ENCODE data around the gene CEP170B.
"Not testable (repeated sequence)": the region's sequence is repeated elsewhere in the genome, so short reads cannot be mapped to it uniquely, and the experiment has no call there.

The CEP170B gene

DNA sequence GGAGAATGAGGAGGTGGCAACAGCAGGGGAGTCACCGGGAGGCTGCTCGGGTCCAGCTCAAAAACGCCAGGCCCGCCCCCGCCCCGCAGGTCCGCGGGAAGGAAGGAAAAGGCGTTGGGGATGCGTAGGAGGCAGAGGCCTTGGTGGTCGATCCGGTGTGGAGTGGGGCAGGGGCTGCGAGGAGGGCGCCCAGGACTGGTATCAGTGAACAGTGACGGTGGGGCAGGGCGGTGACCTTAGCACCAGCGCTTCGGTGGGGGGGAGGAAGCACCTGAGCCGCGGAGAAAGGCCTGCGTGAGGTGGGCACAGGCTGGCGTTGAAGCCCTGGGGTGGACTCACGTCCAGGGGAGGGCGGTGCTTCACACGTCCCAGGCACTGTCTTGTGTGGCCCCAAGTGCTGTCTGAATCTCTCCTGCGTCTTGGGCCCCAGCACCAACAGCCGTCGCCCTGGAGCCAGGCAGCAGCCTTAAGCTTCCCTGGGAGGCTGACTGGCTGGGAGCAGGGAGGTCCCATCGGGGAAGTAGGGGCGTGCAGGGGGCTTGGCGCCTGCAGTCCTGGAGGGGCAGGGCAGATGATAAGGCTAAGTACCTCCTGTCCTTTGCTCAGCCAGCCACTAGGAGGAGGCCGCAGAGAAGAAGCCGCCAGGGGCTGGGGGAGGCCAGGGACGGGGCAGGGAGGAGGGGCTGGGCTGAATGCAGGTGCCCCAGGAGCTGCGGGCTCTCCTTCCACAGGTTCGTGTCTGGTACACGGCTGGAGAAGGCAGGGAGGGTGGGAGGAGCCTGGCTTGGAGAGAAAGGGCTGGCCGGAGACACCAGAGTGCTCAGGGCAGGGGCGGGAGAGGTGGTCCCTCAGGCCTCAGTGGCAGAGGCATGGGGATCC lies 37.7 kb upstream of the CEP170B start:
- Histone ChIP-seq H3K9ac (ENCODE audit: insufficient read length, low read depth) (peak overlapping the region; percentile 66), H3K4me3 (ENCODE audit: insufficient read length, low read depth) (peak overlapping the region; percentile 54)
- DNase-seq (ENCODE audit: low read depth, low spot score), result peak; percentile 68

DNA sequence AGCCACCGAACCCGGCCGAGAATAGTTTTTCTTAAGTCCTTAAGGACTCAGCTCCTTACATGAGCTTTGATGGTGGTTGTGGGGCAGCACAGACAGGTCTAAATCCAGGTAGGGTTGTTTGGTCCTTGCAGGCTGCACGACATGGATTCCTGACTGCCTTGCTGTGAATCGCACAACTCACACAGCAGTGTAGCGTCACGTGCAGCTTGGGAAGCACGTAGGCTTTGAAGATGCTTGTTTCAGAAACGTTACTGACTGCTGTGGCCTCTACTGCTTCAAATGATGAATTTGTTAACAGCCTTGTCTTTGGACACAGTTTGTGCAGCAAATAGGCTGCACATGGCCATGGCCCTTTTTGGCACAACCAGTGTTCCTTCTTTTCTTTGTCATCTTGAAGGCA lies 34.3 kb upstream of the CEP170B start:
- H3K4me1 ChIP-seq (ENCODE audit: insufficient read depth, insufficient read length), result peaks cover 2% of the 10 kb centered on the region
- no peaks in the 10 kb centered on the region for H3K36me3 ChIP-seq (ENCODE audit: insufficient read depth, insufficient read length, low read length)
- H3K9ac ChIP-seq (ENCODE audit: insufficient read length, low read depth), result no peak overlapping the region
- H3K27me3 ChIP-seq (ENCODE audit: insufficient read depth, insufficient read length), result no peaks in the 10 kb centered on the region
- no peak for DNase-seq (ENCODE audit: low read depth, low spot score)
- TF ChIP-seq YY1 (IDR thresholded peaks at IDR 0.05; ENCODE audit: insufficient read depth, insufficient read length) (no peak), ZNF274 (IDR thresholded peaks at IDR 0.05; ENCODE audit: low read depth, low read length) (no peak)
- no peak overlapping the region for H3K4me3 ChIP-seq (ENCODE audit: insufficient read length, low read depth)
- H3K9me3 ChIP-seq (ENCODE audit: insufficient read depth, low read length), result no peaks in the 10 kb centered on the region

More for the DNA sequence above, 37.7 kb upstream of the CEP170B start:
- H3K36me3 ChIP-seq (ENCODE audit: insufficient read depth, insufficient read length, low read length), result no peaks in the 10 kb centered on the region
- peaks cover 5% of the 10 kb centered on the region for H3K4me1 ChIP-seq (ENCODE audit: insufficient read depth, insufficient read length)
- TF ChIP-seq YY1 (IDR thresholded peaks at IDR 0.05; ENCODE audit: insufficient read depth, insufficient read length), result no peak
- TF ChIP-seq ZNF274 (IDR thresholded peaks at IDR 0.05; ENCODE audit: low read depth, low read length), result no peak
- TF ChIP-seq SUZ12 (IDR thresholded peaks at IDR 0.05; ENCODE audit: extremely low read depth, insufficient read depth, insufficient read length), result no peak
- H3K9me3 ChIP-seq (ENCODE audit: insufficient read depth, low read length), result no peaks in the 10 kb centered on the region
- peaks cover 11% of the 10 kb centered on the region for H3K27me3 ChIP-seq (ENCODE audit: insufficient read depth, insufficient read length)

DNA sequence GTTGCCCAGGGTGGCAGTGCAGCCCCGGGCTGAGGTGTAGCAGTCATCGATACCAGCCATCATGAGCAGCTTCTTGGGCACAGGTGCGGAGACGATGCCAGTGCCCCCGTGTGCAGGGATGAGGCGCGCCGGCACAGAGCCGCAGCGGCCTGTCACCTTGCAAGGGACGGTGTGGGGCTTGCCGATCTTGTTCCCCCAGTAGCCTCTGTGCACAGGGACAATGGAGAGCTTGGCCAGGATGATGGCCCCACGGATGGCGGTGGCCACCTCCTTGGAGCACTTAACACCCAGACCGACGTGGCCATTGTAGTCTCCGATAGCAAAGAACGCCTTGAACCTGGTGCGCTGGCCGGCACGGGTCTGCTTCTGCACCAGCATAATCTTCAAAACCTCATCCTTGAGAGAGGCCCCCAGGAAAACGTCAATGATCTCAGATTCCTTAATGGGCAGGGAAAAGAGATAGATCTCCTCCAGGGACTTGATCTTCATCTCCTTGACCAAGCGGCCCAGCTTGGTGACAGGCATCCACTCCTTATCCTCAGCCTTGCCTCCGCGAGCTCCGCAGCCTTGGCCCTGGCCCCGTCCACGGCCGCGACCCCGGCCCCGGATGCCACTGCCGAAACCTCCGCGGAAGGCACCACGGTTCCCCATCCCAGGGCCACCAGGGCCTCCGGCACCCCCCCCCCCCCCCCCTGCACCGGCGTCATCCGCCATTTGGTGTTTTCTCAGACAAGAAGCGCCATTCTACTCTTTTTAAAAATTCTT lies 28.7 kb upstream of the CEP170B start:
- H3K27me3 ChIP-seq (ENCODE audit: insufficient read depth, insufficient read length); DNase-seq (ENCODE audit: low read depth, low spot score); H3K9me3 ChIP-seq (ENCODE audit: insufficient read depth, low read length); H3K36me3 ChIP-seq (ENCODE audit: insufficient read depth, insufficient read length, low read length); H3K9ac ChIP-seq (ENCODE audit: insufficient read length, low read depth); H3K4me3 ChIP-seq (ENCODE audit: insufficient read length, low read depth); H3K4me1 ChIP-seq (ENCODE audit: insufficient read depth, insufficient read length): not testable (repeated sequence)

DNA sequence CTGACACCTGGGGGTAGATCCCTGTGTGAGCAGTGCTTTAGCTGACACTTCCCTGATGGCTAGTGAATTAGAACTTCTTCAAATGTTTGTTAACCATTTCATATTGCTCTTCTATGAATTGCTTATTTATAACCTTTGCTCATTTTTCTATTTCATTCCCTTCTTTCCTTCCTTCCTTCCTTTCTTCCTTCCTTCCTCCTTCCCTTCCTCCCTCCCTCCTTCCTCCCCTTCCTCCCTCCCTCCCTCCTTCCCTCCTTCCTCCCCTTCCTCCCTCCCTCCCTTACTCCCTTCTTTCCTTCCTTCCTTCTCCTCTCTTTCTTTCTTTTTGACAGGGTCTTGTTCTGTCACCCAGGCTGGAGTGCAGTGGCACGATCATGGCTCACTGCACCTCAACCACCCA lies 23.3 kb upstream of the CEP170B start:
- no peak for DNase-seq (ENCODE audit: low read depth, low spot score)
- Histone ChIP-seq H3K9me3 (ENCODE audit: insufficient read depth, low read length) (no peaks in the 10 kb centered on the region), H3K27me3 (ENCODE audit: insufficient read depth, insufficient read length) (peaks cover 58% of the 10 kb centered on the region), H3K9ac (ENCODE audit: insufficient read length, low read depth) (no peak overlapping the region), H3K36me3 (ENCODE audit: insufficient read depth, insufficient read length, low read length) (no peaks in the 10 kb centered on the region), H3K4me3 (ENCODE audit: insufficient read length, low read depth) (no peak overlapping the region), H3K4me1 (ENCODE audit: insufficient read depth, insufficient read length) (peaks cover 5% of the 10 kb centered on the region)
- TF ChIP-seq ZNF274 (IDR thresholded peaks at IDR 0.05; ENCODE audit: low read depth, low read length), result no peak
- no peak for TF ChIP-seq SUZ12 (IDR thresholded peaks at IDR 0.05; ENCODE audit: extremely low read depth, insufficient read depth, insufficient read length)
- no peak for TF ChIP-seq YY1 (IDR thresholded peaks at IDR 0.05; ENCODE audit: insufficient read depth, insufficient read length)

DNA sequence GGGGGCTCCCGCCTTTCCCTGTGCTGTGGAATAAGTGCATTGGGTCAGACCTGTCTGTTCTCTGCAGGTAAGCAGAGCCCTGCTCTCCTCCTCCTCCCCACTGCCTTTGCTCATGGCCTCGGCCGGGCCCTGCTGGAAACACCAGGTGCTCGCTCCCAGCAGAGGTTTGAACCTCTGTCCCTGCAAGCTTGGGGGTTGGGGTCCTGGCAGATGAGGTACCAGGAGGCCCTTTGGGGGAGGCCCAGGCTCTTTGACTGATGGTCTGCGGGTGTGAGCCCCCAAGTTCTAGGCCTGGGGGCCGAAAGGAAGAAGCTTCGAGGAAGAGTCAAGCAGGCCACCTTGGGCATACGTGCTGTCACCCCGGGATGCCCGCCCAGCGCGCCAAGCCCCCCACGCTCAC lies 22.1 kb upstream of the CEP170B start:
- peak overlapping the region; percentile 15 for H3K9ac ChIP-seq (ENCODE audit: insufficient read length, low read depth)
- H3K9me3 ChIP-seq (ENCODE audit: insufficient read depth, low read length), result no peaks in the 10 kb centered on the region
- no peak for DNase-seq (ENCODE audit: low read depth, low spot score)
- no peaks in the 10 kb centered on the region for H3K36me3 ChIP-seq (ENCODE audit: insufficient read depth, insufficient read length, low read length)
- H3K4me1 ChIP-seq (ENCODE audit: insufficient read depth, insufficient read length), result peaks cover 5% of the 10 kb centered on the region
- TF ChIP-seq ZNF274 (IDR thresholded peaks at IDR 0.05; ENCODE audit: low read depth, low read length) (no peak), YY1 (IDR thresholded peaks at IDR 0.05; ENCODE audit: insufficient read depth, insufficient read length) (no peak), SUZ12 (IDR thresholded peaks at IDR 0.05; ENCODE audit: extremely low read depth, insufficient read depth, insufficient read length) (no peak)
- H3K4me3 ChIP-seq (ENCODE audit: insufficient read length, low read depth), result peak overlapping the region; percentile 29
- peaks cover 59% of the 10 kb centered on the region for H3K27me3 ChIP-seq (ENCODE audit: insufficient read depth, insufficient read length)

DNA sequence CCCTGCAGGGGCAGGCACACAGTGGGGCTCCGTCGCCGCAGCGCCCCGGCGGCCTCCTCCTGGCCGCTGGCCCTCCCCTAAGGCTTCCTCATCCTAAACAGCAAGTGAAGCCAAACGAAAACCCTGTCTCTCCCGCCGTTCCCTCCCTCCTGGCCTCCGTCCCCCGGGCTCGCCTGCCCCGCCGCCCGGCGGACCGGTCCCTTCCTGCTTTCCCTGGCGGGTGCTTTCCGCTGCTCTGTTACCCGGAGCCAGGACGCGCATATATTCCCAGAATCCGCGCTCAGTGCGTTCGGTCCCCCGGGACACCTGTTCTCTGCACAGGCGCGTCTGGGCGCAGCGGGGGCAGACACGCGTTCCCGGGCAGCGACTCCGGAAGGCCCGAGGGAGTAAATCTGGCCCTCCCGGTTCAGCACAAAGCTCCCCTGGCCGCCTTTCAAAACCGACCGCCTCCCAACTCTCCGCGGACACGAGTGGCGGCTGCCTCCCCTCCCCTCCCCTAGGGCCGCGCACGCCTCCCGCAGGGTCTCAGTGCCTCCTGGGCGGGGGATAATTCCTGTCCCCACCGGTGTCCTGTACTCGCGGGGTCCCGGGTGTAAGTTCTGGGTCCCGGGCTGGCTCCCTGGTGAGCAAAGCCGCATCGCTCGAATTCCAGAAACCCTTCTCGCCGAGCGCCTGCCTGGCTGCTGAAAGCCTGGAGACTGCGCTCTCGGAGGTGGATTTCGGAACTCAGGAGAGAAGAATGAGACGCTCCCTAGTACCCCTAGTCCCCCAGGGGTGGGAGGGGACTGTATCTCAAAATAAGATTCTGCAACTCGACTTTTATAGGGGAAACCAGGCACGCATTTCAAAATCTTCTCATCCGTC lies 21.4 kb upstream of the CEP170B start:
- DNase-seq (ENCODE audit: low read depth, low spot score), result no peak
- no peak for TF ChIP-seq ZNF274 (IDR thresholded peaks at IDR 0.05; ENCODE audit: low read depth, low read length)
- peak; percentile 57 for TF ChIP-seq SUZ12 (IDR thresholded peaks at IDR 0.05; ENCODE audit: extremely low read depth, insufficient read depth, insufficient read length)
- H3K4me3 ChIP-seq (ENCODE audit: insufficient read length, low read depth), result peak overlapping the region; percentile 29
- no peaks in the 10 kb centered on the region for H3K36me3 ChIP-seq (ENCODE audit: insufficient read depth, insufficient read length, low read length)
- H3K4me1 ChIP-seq (ENCODE audit: insufficient read depth, insufficient read length), result peaks cover 5% of the 10 kb centered on the region
- peak overlapping the region; percentile 75 for H3K9ac ChIP-seq (ENCODE audit: insufficient read length, low read depth)
- no peaks in the 10 kb centered on the region for H3K9me3 ChIP-seq (ENCODE audit: insufficient read depth, low read length)
- H3K27me3 ChIP-seq (ENCODE audit: insufficient read depth, insufficient read length), result peaks cover 59% of the 10 kb centered on the region
